NCI-H2171 treated with DMSO at 0.1 percent for 48 hours (cell line): ENCODE results near the gene TTBK2.
"Not testable (repeated sequence)": the region's sequence is repeated elsewhere in the genome, so short reads cannot be mapped to it uniquely, and the experiment has no call there.

Experiments
- DNase-seq: peaks from one replicate; lab custom pipeline; 2025; lab: John Stamatoyannopoulos, UW

TTBK2 gene

GRCh38 chr15:42761813-42762212 is 158.8 kb downstream of the TTBK2 start:
- DNase-seq: not testable (repeated sequence)

DNA sequence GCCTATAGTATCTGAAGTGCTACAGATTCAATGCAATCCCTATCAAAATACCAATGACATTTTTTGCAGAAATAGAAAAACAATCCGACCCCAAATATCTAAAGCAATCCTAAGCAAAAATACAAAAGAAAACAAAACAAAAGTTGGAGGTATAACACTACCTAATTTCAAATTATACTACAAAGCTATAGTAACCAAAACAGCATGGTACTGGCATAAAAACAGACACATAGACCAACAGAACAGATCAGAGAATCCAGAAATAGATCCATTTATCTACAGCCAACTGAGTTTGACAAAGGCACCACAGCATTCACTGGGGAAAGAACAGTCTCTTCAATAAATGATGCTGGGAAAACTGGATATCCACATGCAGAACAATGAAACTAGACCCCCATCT is 159.8 kb downstream of the TTBK2 start:
- no peak for DNase-seq

DNA sequence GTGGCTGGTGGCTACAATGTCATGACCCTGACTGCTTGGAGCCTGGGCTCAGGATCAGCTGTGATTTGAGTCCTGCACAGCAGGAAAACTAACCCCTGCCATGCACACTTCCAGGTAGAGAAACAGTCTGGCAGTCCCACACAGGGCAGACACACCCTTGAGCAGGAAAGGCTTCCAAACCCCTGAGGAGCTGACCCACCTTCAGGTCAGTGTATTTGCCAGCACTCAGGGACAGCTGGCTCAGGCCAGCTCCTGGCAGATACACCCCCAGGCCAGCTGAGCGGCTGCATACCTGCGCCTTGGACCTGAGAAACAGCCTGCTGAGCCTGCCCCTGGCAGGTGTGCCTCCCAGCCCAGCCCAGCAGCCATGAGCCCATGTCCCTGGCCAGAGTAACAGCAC is 161.5 kb downstream of the TTBK2 start:
- no peak for DNase-seq

DNA sequence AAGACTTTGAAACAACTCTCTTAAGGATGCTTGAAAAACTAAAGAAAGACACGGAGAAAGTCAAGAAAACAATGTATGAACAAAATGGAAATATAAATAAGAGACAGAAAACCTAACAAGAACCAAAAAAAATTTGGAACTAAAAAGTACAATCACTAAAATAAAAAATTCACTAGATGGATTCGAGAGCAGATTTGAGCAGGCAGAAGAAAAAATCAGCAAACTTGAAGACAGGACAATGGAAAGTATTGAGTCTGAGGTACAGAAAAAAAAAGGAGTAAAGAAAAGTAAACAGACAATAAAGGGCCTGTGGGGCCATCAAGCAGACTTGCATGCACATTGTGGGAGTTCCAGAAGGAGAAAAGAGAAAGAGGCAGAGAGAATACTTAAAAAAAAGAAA is 170.3 kb downstream of the TTBK2 start:
- no peak for DNase-seq

DNA sequence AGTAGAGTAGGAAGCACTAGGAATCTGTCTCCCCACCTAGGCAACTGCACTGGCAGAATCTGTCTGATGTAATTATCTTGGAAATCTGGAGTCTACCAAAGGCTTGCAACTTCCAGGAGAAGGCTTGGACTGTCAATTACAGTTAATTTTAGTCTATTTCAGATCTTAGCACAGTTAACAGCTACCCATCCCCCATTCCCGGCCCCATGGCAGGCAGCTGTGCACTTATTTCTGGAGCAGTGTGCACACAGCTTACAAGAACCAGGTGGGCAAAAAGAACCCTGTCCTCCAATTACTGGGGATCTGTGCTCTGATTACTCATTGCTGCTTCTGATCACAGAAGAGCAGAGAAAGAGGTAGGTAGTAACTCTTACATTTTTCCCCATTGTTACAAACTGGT is 171.3 kb downstream of the TTBK2 start:
- peak; percentile 78 for DNase-seq

- peak; percentile 17 for DNase-seq
Observed at GRCh38 chr15:42744195-42744594, 176.4 kb downstream of the TTBK2 start.

GRCh38 chr15:42742149-42742548 is 178.4 kb downstream of the TTBK2 start:
- no peak for DNase-seq

GRCh38 chr15:42741710-42742109 is 178.9 kb downstream of the TTBK2 start:
- no peak for DNase-seq

GRCh38 chr15:42737529-42738328 is 182.8 kb downstream of the TTBK2 start:
- peak; percentile 31 for DNase-seq

GRCh38 chr15:42736793-42737528 is 183.6 kb downstream of the TTBK2 start, which contains the start of gene CDAN1:
Gene CDAN1 (minus strand): TSS chr15:42737128. CDS start chr15:42737102, 26 bp downstream.
- peak; percentile 76 for DNase-seq

- DNase-seq: peak; percentile 21
Observed at GRCh38 chr15:42736178-42736792, 184.3 kb downstream of the TTBK2 start.

DNA sequence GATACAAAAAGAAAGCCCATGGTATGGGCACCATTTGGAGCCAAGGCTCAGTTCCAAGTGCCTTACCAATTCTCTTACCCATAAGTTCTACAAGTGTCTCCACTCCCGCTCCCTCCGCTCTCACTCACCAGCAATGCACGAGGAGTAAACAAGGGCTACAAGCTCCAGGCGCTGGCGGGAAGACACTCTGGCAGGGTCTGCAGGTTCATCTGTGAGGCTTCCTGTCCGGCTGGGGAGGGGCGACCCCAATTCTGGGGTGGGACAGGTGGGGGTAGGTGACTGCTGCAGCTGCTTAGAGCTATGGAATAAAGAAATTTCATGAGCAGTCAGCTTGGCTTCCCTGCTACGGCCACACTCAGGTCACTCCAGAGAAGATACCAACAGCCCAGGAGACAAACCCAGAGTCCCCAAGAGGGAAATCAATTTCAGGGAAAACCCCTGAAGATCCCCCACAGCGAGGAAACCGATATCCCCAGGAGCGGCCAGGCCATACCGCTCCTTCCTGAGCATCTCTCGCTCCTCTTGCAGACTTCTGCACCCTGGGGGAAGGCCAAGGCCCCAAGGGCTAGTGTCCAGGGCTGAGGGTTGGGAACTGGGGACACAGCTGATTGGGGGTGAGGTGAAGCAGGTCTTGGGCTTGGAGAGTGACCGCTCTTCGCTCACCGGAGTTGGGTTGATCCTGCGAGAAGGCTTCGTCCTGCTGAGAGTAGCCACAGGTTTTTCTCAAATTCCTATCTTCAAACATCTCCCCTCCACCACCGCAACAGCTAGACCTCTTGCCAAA is 185.0 kb downstream of the TTBK2 start:
- DNase-seq: no peak

DNA sequence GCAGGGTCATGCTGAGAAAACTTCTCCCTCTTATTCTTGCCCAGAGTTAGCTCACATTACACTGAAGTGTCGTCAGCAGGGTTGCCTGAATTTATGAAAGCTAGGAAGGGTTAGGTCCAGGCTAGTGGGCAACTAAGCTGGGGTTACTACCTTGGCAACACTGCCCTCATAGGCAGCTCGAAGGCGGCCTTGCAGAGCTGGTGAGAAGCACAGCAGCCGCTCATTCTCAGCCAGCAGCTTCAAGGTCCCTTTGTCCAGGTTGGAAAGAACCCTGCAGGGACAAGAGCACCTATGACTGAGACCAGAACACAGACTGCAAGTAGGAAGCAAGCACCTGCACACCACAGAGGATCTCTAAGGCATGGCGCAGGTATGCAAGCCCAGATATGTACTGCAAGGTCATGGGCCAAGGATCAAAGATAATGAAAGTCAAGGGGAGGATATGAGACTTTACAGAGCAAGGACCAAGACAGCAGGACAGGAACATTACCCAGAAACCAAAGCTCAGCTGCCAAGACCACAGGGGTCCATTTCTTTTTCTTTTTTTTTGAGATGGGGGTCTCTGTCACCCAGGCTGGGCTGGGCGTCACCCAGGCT is 186.4 kb downstream of the TTBK2 start:
- DNase-seq: no peak

DNA sequence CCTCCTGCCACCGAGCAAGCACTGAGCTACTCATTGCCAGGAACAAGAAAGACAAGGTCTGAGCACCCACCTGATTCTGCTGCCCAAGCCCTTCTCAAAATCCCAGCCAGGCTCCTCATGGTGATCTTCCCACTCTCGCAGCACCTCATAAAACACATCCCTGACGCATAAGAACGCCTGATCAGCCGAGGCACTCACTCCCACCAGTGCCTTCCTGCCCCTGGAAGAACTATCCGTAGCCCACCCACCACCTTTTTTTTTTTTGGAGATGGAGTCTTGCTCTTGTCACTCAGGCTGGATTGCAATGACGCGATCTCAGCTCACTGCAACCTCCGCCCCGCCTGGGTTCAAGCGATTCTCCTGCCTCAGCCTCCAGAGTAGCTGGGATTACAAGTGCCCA is 187.6 kb downstream of the TTBK2 start:
- DNase-seq: no peak

DNA sequence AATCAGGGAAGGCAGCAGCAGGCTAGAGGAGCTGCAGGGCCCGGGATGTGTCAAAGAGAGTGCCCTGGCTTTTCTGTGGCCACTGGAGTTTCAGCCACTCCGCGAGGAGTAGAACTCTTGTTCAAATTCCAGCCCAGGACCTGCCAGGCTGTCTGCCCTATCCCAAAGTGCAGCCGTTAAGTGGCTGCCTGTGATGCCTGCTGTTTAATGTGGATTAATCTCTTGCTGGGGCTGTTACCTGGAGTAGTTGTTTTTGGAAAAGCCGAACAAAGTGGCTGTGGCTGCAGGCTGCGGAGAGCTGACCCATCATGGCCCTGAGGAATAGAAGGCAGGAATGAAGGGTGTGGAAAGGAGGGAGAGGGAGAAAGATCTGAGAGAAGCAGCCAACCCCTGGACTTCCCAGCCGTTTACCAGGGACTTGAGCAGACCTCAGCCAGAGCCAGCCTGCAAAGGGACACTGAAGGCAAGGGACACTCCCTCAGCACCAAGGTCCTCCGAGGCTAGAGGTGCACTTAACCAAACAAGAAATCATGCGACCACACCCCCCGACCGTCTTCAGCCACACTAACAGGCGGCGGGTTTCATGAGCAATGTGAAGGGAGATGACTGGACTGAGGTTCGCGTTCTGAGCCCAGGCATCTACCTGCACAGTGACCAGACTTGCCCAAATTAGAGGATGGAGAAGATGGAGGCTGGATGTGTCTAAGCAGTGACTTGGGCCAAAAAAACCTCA is 188.3 kb downstream of the TTBK2 start:
- no peak for DNase-seq

DNA sequence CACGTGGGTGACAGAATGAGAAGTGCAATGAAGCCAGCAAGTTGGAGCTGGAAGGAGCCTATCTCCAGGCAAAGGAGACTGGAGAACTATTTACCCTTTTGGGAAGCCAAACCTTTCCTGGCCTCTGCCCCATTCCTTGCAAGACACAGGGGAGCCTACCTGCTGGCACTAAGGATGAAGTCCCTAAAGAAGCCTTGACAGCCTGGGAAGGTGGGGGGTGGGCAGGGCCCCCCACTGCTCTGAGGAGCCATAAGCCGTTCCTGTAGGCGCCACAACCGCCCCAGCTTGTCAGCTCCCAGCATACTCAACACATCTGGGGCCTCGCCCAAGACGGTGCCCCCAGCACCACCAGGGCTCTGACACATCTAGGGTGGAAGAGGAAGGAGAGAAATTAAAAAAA is 189.1 kb downstream of the TTBK2 start:
- DNase-seq: no peak

GRCh38 chr15:42730536-42730935 is 190.0 kb downstream of the TTBK2 start:
- DNase-seq: no peak

DNA sequence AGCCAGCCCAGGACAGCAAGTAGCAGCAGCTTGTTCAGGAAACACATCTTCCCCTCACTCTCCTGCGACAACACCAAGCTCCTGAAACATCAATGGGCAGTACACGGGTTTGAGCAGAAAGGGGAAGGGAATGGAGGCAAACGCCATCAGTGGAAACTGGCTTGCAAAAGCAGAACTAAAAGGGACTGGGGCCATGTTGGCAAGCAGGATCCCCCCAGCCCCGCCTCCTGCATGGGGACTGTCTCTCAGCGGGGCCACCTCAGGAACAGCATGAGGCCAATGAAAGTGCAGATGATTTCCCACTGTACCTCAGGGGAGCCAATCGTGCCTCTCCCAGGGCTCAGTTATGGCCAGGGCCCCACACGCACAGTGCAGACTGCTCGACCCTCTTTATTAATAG is 190.4 kb downstream of the TTBK2 start:
- no peak for DNase-seq

DNA sequence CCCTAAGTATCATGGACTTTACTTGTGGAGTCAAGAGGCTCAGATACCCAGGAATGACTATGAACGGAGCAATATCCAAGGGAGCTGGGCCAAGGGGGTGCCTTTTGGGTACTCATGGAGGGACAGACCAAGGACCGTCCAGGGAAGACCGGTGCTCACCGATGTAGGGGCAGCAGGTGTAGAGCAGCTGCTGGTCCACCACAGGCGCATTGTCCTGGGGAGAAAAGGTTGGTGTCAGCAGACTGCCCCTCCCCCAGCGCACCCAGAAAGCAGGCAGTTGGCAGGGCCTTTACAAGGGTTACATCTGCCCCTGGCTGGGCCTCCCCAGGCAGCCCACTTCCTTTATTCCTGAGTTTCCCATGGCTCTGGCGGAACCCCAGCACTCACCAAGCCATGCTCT is 191.2 kb downstream of the TTBK2 start:
- no peak for DNase-seq

GRCh38 chr15:42728972-42729371 is 191.6 kb downstream of the TTBK2 start:
- DNase-seq: no peak

GRCh38 chr15:42728560-42728959 is 192.0 kb downstream of the TTBK2 start:
- peak; percentile 34 for DNase-seq
